LNCaP clone FGC (cell line): ENCODE measurements around the gene CTSS.
"Not testable (repeated sequence)": the region's sequence is repeated elsewhere in the genome, so short reads cannot be mapped to it uniquely, and the experiment has no call there.

Experiments used
- DNase-seq: peaks from one replicate; pipeline ENCODE4 v3.0.0-alpha.2; 2011; ENCODE audit warnings: low read depth
- H3K4me3 ChIP-seq: 2 replicates; pipeline ENCODE4 v1.5.1; 2011; ENCODE audit warnings: mild to moderate bottlenecking, low read depth, low read length, control low read depth
- TF ChIP-seq, protein P1 (sequence below): IDR thresholded peaks from 2 replicates; pipeline ENCODE4 v1.5.1; 2012; ENCODE audit warnings: mild to moderate bottlenecking; ENCODE audit not compliant: control insufficient read depth, insufficient read depth; ENCODE audit errors: extremely low read depth

Gene CTSS

DNA sequence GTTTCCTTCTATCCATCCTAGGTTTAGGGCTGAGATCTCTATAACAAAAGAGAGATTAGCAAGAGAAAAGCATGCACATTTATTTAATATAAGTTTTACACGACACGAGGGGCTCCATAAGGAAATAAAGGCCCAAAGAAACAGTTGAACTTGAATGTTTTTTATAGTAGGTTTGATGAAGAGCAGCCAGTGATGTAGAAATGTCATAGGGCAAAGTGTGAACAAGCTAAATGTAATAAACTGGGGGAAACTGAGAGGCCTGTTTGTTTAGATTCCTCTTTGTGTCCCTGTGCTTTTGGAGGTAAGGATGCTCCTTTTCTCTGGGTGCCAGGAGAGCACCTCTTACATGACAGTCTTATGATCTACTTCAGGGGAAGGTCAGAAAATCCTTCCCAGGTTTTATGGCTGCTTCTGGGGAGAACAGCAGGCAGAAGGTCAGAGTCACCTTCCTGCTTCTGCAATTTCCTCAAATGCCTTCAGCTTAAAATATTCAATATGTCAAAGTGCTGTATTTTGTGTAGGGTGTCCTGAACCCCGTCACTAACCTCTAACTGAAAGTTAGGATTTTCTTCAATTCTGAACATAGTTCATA lies 35.4 kb downstream of the CTSS start:
- no peak for DNase-seq
- TF ChIP-seq, protein P1, sequence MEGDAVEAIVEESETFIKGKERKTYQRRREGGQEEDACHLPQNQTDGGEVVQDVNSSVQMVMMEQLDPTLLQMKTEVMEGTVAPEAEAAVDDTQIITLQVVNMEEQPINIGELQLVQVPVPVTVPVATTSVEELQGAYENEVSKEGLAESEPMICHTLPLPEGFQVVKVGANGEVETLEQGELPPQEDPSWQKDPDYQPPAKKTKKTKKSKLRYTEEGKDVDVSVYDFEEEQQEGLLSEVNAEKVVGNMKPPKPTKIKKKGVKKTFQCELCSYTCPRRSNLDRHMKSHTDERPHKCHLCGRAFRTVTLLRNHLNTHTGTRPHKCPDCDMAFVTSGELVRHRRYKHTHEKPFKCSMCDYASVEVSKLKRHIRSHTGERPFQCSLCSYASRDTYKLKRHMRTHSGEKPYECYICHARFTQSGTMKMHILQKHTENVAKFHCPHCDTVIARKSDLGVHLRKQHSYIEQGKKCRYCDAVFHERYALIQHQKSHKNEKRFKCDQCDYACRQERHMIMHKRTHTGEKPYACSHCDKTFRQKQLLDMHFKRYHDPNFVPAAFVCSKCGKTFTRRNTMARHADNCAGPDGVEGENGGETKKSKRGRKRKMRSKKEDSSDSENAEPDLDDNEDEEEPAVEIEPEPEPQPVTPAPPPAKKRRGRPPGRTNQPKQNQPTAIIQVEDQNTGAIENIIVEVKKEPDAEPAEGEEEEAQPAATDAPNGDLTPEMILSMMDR, result no peak
- H3K4me3 ChIP-seq, result no peak overlapping the region

DNA sequence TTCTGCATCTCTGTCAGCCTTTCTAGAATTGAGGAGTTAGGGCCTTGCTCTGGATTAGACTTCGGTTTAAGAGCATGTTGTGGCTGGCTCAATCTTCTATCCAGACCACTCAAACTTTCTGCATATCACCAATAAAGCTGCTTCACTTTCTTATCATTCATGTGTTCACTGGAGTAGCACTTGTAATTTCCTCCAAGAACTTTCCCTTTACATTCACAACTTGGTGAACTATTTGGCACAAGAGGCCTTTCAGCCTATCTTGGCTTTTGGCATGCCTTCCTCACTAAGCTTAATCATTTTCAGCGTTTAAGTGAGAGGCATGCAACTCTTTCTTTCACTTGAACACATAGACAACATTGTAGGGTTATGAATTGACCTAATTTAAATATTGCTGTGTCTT lies 41.2 kb downstream of the CTSS start:
- DNase-seq, result no peak
- H3K4me3 ChIP-seq, result no peak overlapping the region
- TF ChIP-seq, protein P1, result no peak

DNA sequence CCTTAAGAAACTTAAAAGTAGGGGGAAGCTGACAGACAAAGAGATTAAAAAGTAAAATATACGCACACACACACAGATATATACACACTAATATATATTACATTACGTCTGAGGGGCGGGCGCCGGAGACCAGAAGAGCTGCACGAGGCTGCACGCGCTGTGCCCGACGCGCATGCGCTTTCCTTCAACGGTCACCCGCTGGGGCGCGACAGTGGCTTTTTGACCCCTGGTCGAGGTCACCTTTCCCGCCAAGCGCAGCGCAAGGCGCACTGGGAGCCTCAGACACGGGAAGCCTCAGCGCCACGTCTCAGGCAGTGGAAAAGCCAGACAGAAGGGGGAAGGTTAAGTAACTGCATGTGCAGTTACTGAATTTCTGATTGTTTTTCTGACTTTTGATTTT lies 44.9 kb downstream of the CTSS start, which contains the start of gene HORMAD1:
HORMAD1 (minus strand) TSS at position 193 of the 400 bp plus-strand sequence. CDS start 1,390 bp downstream, outside the sequence.
- DNase-seq, result no peak
- TF ChIP-seq, protein P1, result no peak
- no peak within 1 kb of the TSS for H3K4me3 ChIP-seq

DNA sequence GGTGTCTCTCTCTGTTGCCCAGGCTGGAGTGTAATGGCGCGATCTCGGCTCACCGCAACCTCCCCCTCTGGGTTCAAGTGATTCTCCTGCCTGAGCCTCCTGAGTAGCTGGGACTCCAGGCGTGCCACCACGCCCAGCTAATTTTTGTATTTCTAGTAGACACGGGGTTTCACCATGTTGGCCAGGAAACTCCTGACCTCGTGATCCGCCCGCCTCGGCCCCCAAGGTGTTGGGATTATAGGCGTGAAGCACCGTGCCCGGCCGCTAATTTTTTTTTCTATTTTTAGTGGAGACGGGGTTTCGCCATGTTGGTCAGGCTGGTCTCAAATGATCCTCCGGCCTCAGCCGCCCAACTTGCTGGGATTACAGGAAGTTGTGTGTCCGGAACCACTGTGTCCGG lies 45.5 kb downstream of the CTSS start:
- H3K4me3 ChIP-seq, result no peak overlapping the region
- TF ChIP-seq, protein P1, result no peak

DNA sequence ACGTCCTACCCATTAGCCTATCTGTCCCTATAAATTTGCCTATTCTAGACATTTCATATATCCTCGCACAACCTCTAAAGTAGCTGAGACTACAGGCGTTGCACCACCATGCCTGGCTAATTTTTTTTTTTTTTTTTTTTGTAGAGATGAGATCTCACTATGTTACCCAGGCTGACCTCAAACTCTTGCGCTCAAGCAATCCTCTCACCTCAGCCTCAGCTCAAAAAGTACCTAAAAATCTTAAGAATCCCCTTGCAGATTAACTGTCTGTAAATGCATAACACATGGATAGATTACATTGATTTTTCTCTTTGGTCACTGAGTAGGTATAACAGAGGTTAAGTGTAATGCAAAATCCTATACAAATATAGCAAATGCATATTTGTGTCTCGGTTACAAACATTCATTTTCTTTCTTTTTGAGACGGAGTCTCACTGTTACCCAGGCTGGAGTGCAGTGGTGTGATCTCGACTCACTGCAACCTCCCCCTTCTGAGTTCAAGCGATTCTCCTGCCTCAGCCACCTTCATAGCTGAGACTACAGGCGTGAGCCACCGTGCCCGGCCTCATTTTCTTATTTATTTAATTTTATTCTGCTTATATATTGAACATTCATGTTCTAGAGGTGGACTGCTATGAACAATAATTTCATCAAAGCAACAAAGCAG lies 47.2 kb downstream of the CTSS start:
- no peak for DNase-seq
- TF ChIP-seq, protein P1, result no peak
- H3K4me3 ChIP-seq, result no peak overlapping the region

More for the DNA sequence above, 45.5 kb downstream of the CTSS start:
- no peak for DNase-seq

DNA sequence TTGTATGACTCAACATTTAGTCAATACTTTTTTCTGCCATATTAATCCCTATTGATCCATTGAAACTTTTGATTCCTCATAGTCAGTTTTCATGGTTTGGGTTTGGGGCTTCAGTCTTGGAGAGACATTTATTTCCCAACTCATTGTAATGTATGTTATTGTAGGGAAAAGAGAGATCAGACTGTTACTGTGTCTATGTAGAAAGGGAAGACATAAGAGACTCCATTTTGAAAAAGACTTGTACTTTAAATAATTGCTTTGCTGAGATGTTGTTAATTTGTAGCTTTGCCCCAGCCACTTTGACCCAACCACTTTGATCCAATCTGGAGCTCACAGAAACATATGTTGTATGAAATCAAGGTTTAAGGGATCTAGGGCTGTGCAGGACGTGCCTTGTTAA lies 56.5 kb downstream of the CTSS start:
- DNase-seq, H3K4me3 ChIP-seq: not testable (repeated sequence)

DNA sequence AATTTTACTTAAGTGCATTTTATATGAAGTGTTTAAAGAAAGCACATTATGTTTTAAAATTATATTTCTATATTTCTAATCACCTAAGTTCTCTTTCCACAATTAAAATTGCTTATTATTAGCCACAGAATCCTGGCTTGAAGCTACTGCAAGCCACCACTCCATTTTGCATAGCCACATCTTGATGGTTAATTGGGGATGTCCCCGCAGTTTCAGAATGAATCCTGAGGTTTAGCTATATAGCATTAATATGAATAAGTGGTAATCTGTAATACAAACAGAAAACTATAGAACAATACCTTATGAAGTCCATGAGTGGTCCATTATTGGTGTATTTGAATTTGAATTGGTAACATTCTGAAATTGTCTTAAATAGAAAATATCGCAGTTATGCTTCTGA lies 57.0 kb downstream of the CTSS start:
- TF ChIP-seq, protein P1, result no peak
- no peak for DNase-seq
- no peak overlapping the region for H3K4me3 ChIP-seq
